Naive thymus-derived CD4-positive, alpha-beta T cell (primary cell): Measurements from ENCODE around the gene KRAS. TPM values are rescaled to one million over a fixed set of nuclear protein-coding genes. Genes with fewer than 3 reads are reported as not detected.
A peak's percentile ranks its signal among the peaks of the same experiment; 100 is the strongest.

Source experiments
- ATAC-seq: fragments of 150-1000 bp; cut with Tn5 transposase; 2 replicates; pipeline ENCODE4 v1.10.0; 2021; ENCODE audit warnings: mild to moderate bottlenecking, moderate library complexity
- CTCF ChIA-PET: fragments of 350-600 bp; sonication (Branson Sonifier 250); formaldehyde crosslinking; loops from one replicate; lab custom pipeline; 2021; ENCODE audit warnings: antibody characterized with exemption; lab: Charles Lee
- POLR2A ChIA-PET: fragments of 350-600 bp; sonication (Branson Sonifier 250); formaldehyde crosslinking; loops from one replicate; lab custom pipeline; 2021; ENCODE audit warnings: antibody characterized with exemption, inconsistent platforms; lab: Charles Lee
- DNase-seq, 9 donors: peaks; one replicate each; pipeline versions ENCODE4 v3.0.0 to v3.0.0-alpha.2; 2020 to 2022; ENCODE audit warnings: mixed read lengths in 1 of 9
- H3K27ac ChIP-seq: one replicate; pipeline ENCODE4 v1.7.0; 2013; ENCODE audit warnings: mild to moderate bottlenecking, low read depth, low read length, moderate library complexity
- H3K27me3 ChIP-seq, 2 donors: one replicate each; pipeline ENCODE4 v1.7.0; 2013; ENCODE audit warnings: low read length in 2 of 2, mild to moderate bottlenecking in 2 of 2, moderate library complexity in 2 of 2; ENCODE audit not compliant: control insufficient read depth in 2 of 2, insufficient read depth in 2 of 2
- H3K36me3 ChIP-seq, 3 experiments: 1 replicate in 2 of 3; 2 replicates in 1 of 3; pipeline ENCODE4 v1.7.0; 2013; ENCODE audit warnings: low read length in 3 of 3, mild to moderate bottlenecking in 3 of 3, moderate library complexity in 1 of 3; ENCODE audit not compliant: insufficient read depth in 3 of 3, control insufficient read depth in 2 of 3
- H3K4me1 ChIP-seq, 2 donors: one replicate each; pipeline ENCODE4 v1.7.0; 2013; ENCODE audit warnings: low read length in 2 of 2, mild to moderate bottlenecking in 2 of 2, moderate library complexity in 1 of 2; ENCODE audit not compliant: control insufficient read depth in 2 of 2, insufficient read depth in 2 of 2
- H3K4me3 ChIP-seq: 2 replicates; pipeline ENCODE4 v1.7.0; 2013; ENCODE audit warnings: mild to moderate bottlenecking, low read length
- H3K9me3 ChIP-seq, 3 experiments: 1 replicate in 2 of 3; 2 replicates in 1 of 3; pipeline ENCODE4 v1.7.0; 2013; ENCODE audit warnings: low read length in 3 of 3; ENCODE audit not compliant: control insufficient read depth in 2 of 3
- H3K27ac Mint-ChIP-seq, 9 donors: one replicate each; pipeline ENCODE4 v1.8.0; 2020 to 2022; ENCODE audit warnings: mixed read lengths in 9 of 9, mild to moderate bottlenecking in 8 of 9, moderate library complexity in 5 of 9, inconsistent platforms in 2 of 9
- H3K27me3 Mint-ChIP-seq, 5 donors: one replicate each; pipeline ENCODE4 v1.8.0; 2021 to 2022; ENCODE audit warnings: mixed read lengths in 5 of 5, mild to moderate bottlenecking in 1 of 5
- H3K36me3 Mint-ChIP-seq, 5 donors: one replicate each; pipeline ENCODE4 v1.8.0; 2020 to 2022; ENCODE audit warnings: mixed read lengths in 5 of 5, mild to moderate bottlenecking in 3 of 5, inconsistent platforms in 1 of 5
- H3K4me1 Mint-ChIP-seq, 7 donors: one replicate each; pipeline ENCODE4 v1.8.0; 2020 to 2022; ENCODE audit warnings: mixed read lengths in 7 of 7, mild to moderate bottlenecking in 3 of 7, inconsistent platforms in 1 of 7
- H3K4me3 Mint-ChIP-seq, 10 donors: one replicate each; pipeline ENCODE4 v1.8.0; 2020 to 2022; ENCODE audit warnings: mild to moderate bottlenecking in 10 of 10, mixed read lengths in 10 of 10, moderate library complexity in 6 of 10, inconsistent platforms in 2 of 10
- H3K9me3 Mint-ChIP-seq, 11 donors: one replicate each; pipeline ENCODE4 v1.8.0; 2020 to 2022; ENCODE audit warnings: mixed read lengths in 11 of 11, mild to moderate bottlenecking in 4 of 11, inconsistent platforms in 1 of 11, moderate library complexity in 1 of 11
- intact Hi-C, 2 donors: fragments of 100-400 bp; cut with micrococcal nuclease; formaldehyde crosslinking; loops; one replicate each; pipeline ENCODE4 v1.15.1; 2023
- polyA plus RNA-seq, 2 donors: library from polyadenylated mRNA; unstranded; fragments of 300-500 nt; fragmentation: Illumina TruSeq; gene quantifications; one replicate each; pipeline ENCODE4 v1.2.3, GENCODE V29; 2021
- total RNA-seq, 6 experiments: library from RNA in 5 of 6; stranded (reverse) in 5 of 6; gene quantifications; 1 replicate in 5 of 6; 2 replicates in 1 of 6; pipeline ENCODE4 v1.2.3 and lab custom pipeline; 2021 to 2026

Gene KRAS
- total and polyA plus RNA-seq, 7 experiments from 2014 or later, result 31.5 to 66.0 (median 35.7) TPM

DNA sequence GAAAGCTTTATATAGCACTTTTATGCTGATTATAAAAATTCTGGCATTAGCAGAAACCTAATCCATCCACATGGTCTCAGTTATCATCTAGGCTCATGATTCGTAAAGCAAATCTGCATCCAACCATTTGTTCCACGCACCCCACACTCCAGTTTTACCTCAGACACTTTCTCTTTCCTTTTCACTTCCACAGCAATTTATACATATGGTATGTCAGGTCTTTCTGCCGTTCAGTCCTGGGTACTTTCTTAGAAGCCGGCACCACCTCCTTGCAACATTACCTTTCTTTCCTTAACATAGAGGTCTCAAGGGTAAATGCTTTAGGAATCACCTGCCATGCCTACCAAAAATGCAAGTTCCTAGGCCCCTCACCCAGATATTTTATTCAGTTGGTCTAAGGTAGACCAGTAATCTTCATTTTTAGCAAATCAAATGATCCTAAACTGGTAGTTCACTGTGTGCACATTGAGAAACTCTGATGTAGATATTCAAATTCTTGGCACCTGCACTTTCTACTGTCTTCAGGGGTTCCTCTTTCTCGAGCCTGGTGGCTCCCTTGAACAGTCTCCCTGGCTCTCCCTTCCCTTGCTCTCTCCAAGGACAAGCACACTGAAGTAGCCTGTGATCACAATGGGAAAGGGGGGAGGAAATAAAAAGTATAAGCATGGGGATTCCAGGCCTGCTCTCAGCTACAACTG, 2.8 kb upstream of the KRAS start:
- no peak for DNase-seq
- no peaks in the 10 kb centered on the region for H3K27me3 ChIP-seq
- ChIA-PET CTCF (no interaction called here), POLR2A (interaction anchor here (0.6 to 3.7 kb wide), 4 partner anchors 12 to 124 kb away, joined by 3 to 52 read pairs (median 3); no protein-coding TSS in a partner anchor)
- peak overlapping the region in 7 of 9 donors; percentile 9 to 92 (median 59) for H3K27ac Mint-ChIP-seq
- H3K36me3 ChIP-seq, result peaks cover 0 to 3% (median 0%) of the 10 kb centered on the region in 3 experiments
- no peak overlapping the region for H3K27ac ChIP-seq
- no peak overlapping the region for H3K4me3 ChIP-seq
- peaks cover 0 to 3% (median 0%) of the 10 kb centered on the region in 11 donors for H3K9me3 Mint-ChIP-seq
- H3K36me3 Mint-ChIP-seq, result peaks cover 0 to 5% (median 0%) of the 10 kb centered on the region in 5 donors
- no peak for ATAC-seq
- H3K9me3 ChIP-seq, result no peaks in the 10 kb centered on the region
- peak overlapping the region in 4 of 10 donors; percentile 0 to 16 (median 10) for H3K4me3 Mint-ChIP-seq
- intact Hi-C loops, result loop anchor here in 1 of 2 donors (10.0 kb wide), 1 partner anchor 341 kb away; no protein-coding TSS in a partner anchor
- H3K27me3 Mint-ChIP-seq, result peaks cover 0 to 25% (median 0%) of the 10 kb centered on the region in 5 donors
- peaks cover 5 to 35% (median 29%) of the 10 kb centered on the region in 7 donors for H3K4me1 Mint-ChIP-seq
- peaks cover 0 to 5% of the 10 kb centered on the region in 2 donors for H3K4me1 ChIP-seq

DNA sequence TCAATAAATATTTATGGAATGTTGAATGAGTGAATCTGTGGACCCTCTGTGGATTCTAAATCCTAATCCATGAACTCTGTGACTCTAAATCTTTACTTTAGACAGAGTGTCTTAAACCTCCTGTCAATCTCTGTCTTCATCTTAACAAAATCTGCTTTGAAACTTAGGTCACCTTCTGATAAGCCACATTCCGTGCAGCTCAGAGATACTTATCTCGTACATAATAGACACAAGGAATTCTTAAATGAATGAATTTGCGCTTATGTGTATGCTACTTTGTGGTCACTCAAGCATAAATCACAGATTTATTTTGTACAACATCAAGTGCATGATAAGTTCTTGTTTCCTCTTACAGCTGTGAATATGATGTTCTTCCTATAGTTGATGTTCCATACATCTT, 2.2 kb upstream of the KRAS start:
- Histone ChIP-seq H3K27me3 (no peaks in the 10 kb centered on the region), H3K4me3 (no peak overlapping the region), H3K27ac (no peak overlapping the region), H3K36me3 (peaks cover 0 to 3% (median 0%) of the 10 kb centered on the region in 3 experiments), H3K4me1 (peaks cover 0 to 5% of the 10 kb centered on the region in 2 donors), H3K9me3 (no peaks in the 10 kb centered on the region)
- no peak for DNase-seq
- H3K4me1 Mint-ChIP-seq, result peaks cover 9 to 38% (median 32%) of the 10 kb centered on the region in 7 donors
- peaks cover 0 to 5% (median 0%) of the 10 kb centered on the region in 5 donors for H3K36me3 Mint-ChIP-seq
- peaks cover 0 to 3% (median 0%) of the 10 kb centered on the region in 11 donors for H3K9me3 Mint-ChIP-seq
- peak overlapping the region in 6 of 10 donors; percentile 4 to 84 (median 15) for H3K4me3 Mint-ChIP-seq
- H3K27ac Mint-ChIP-seq, result peak overlapping the region in 7 of 9 donors; percentile 45 to 92 (median 84)
- no peak for ATAC-seq
- ChIA-PET POLR2A (interaction anchor here (0.6 to 3.7 kb wide), 5 partner anchors 14 to 200 kb away, joined by 3 to 52 read pairs (median 4); a partner anchor contains a TSS), CTCF (no interaction called here)
- H3K27me3 Mint-ChIP-seq, result peaks cover 0 to 25% (median 0%) of the 10 kb centered on the region in 5 donors
- intact Hi-C loops, result loop anchor here in 1 of 2 donors (10.0 kb wide), 1 partner anchor 342 kb away; no protein-coding TSS in a partner anchor

DNA sequence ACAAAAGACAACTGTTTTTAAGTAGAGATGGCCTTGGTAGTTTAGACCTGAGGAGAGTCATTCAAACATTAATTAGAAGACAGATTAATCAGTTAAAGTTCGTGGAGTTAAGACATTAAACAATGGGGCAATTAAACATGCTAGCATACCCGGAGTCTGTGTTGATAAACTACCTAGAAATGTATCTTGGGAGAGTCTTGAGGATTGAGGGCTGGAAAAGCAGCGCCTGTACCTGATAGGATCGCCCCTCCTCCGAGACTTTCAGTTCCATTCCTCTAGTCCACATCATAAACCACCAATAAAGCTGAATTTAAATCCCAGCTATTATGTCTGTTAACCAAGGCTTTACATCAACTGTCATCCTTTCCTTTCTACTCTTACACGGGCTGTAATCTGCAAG, 1.0 kb upstream of the KRAS start:
- intact Hi-C loops, result loop anchor here (2.0 to 10.0 kb wide), 5 partner anchors 17 to 343 kb away; a partner anchor contains a TSS
- Mint-ChIP-seq H3K9me3 (peaks cover 0 to 3% (median 0%) of the 10 kb centered on the region in 11 donors), H3K27ac (peak overlapping the region; percentile 50 to 92 (median 87)), H3K4me3 (peak overlapping the region; percentile 78 to 97 (median 92)), H3K27me3 (peaks cover 0 to 22% (median 0%) of the 10 kb centered on the region in 5 donors), H3K36me3 (peaks cover 0 to 11% (median 6%) of the 10 kb centered on the region in 5 donors), H3K4me1 (peaks cover 15 to 46% (median 41%) of the 10 kb centered on the region in 7 donors)
- peaks cover 0 to 5% of the 10 kb centered on the region in 2 donors for H3K4me1 ChIP-seq
- peaks cover 0 to 3% (median 0%) of the 10 kb centered on the region in 3 experiments for H3K36me3 ChIP-seq
- DNase-seq, result no peak
- POLR2A ChIA-PET, result interaction anchor here (0.8 to 3.7 kb wide), 10 partner anchors 10 to 125 kb away, joined by 3 to 52 read pairs (median 7); no protein-coding TSS in a partner anchor
- no peaks in the 10 kb centered on the region for H3K9me3 ChIP-seq
- CTCF ChIA-PET, result interaction anchor here (1.2 to 1.8 kb wide), 3 partner anchors 11 to 125 kb away, joined by 3 to 10 read pairs (median 6); no protein-coding TSS in a partner anchor
- ATAC-seq, result no peak
- H3K27me3 ChIP-seq, result no peaks in the 10 kb centered on the region
- H3K27ac ChIP-seq, result peak overlapping the region; percentile 91
- H3K4me3 ChIP-seq, result peak overlapping the region; percentile 56

DNA sequence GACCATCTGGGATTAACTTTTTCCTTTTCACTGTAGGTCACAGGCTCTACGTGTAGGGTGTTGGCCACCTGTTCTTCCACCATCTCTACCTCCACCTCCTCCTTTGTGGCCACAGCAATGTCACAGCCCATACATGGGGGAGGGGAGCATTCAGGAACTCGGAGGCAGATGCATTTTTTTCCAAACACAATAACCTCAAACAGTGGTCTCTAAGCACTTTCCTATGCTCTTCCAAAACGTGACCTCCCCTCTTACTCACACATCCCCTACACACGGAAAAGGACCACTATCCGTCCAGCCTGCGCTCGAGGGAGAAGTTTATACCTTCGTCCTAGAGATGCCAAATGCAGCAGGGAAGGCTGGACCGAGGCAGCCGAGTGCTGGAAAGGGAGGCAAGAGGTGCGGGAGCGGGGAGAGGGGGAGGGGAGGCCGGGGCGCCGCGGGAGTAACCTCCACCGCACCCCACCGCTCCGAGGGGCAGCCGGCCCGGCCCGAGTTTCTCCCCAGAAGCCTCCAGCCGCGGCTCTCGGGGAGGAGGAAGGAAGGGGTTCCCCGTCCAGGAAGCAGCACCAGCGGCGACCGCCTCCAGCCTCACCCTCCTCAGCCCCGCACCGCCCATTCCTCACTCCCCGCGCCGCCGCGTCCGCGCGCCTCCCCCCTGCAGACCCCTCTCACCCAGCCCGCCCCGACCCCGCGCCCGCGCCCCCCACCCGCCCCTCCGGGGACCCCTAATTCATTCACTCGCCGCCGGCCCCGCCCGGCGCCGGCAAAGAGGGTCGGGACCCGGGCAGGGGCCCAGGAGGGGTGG, 594 bp downstream of the KRAS start:
- H3K36me3 ChIP-seq, result peaks cover 0 to 3% (median 0%) of the 10 kb centered on the region in 3 experiments
- ChIA-PET POLR2A (interaction anchor here (0.5 to 3.7 kb wide), 21 partner anchors 9 to 128 kb away, joined by 3 to 52 read pairs (median 5); partner anchors contain the start of genes DNAI7 and ETFRF1), CTCF (interaction anchor here (1.0 to 1.8 kb wide), 3 partner anchors 9 to 127 kb away, joined by 3 to 10 read pairs (median 6); no protein-coding TSS in a partner anchor)
- H3K27me3 Mint-ChIP-seq, result peaks cover 0 to 14% (median 0%) of the 10 kb centered on the region in 5 donors
- H3K9me3 Mint-ChIP-seq, result peaks cover 0 to 3% (median 0%) of the 10 kb centered on the region in 11 donors
- peak overlapping the region; percentile 64 for H3K4me3 ChIP-seq
- H3K36me3 Mint-ChIP-seq, result peaks cover 4 to 17% (median 15%) of the 10 kb centered on the region in 5 donors
- peaks cover 0 to 5% of the 10 kb centered on the region in 2 donors for H3K4me1 ChIP-seq
- no peaks in the 10 kb centered on the region for H3K27me3 ChIP-seq
- H3K9me3 ChIP-seq, result no peaks in the 10 kb centered on the region
- DNase-seq (peak in 8 of 9 donors; percentile 24 to 65 (median 44)), ATAC-seq (peak; percentile 47)
- intact Hi-C loops, result loop anchor here (1.0 to 10.0 kb wide), 10 partner anchors 9 to 775 kb away; partner anchors contain the start of genes DNAI7 (in 2 of the 2) and ETFRF1 (in 2 of the 2)
- H3K4me1 Mint-ChIP-seq, result peaks cover 19 to 60% (median 53%) of the 10 kb centered on the region in 7 donors
- H3K27ac ChIP-seq, result peak overlapping the region; percentile 91
- peak overlapping the region; percentile 84 to 97 (median 93) for H3K4me3 Mint-ChIP-seq
- H3K27ac Mint-ChIP-seq, result peak overlapping the region; percentile 84 to 96 (median 94)

DNA sequence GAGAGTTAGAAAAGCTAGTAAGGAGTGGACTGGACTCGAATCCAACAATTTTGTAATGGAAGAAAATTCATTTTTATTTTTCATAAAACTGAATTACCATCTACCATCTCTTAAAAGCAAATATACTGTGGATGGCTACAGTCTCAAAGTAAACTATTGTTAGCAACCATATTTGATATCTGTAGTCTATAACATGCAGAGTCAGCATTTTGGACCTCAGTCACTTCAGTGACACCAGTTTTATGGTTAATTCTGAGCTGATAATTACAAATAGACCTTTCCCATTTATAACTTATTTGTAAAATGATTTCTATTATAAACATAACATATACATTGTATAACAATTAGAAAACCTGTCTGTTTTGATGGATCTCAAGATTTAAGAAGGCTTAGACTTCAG, 2.0 kb downstream of the KRAS start:
- DNase-seq, result no peak
- no peak overlapping the region for H3K4me3 ChIP-seq
- H3K4me1 Mint-ChIP-seq, result peaks cover 19 to 74% (median 62%) of the 10 kb centered on the region in 7 donors
- peak overlapping the region; percentile 68 to 97 (median 92) for H3K4me3 Mint-ChIP-seq
- peaks cover 3% of the 10 kb centered on the region in 3 experiments for H3K36me3 ChIP-seq
- CTCF ChIA-PET, result interaction anchor here (0.7 to 1.0 kb wide), 3 partner anchors 94 to 117 kb away, joined by 3 read pairs; no protein-coding TSS in a partner anchor
- intact Hi-C loops, result loop anchor here in 1 of 2 donors (1.0 to 10.0 kb wide), 2 partner anchors 7 to 776 kb away; no protein-coding TSS in a partner anchor
- H3K36me3 Mint-ChIP-seq, result peaks cover 4 to 18% (median 16%) of the 10 kb centered on the region in 5 donors
- H3K9me3 ChIP-seq, result no peaks in the 10 kb centered on the region
- H3K27me3 Mint-ChIP-seq, result peaks cover 0 to 13% (median 0%) of the 10 kb centered on the region in 5 donors
- peaks cover 0 to 5% of the 10 kb centered on the region in 2 donors for H3K4me1 ChIP-seq
- H3K27ac Mint-ChIP-seq, result peak overlapping the region in 8 of 9 donors; percentile 10 to 96 (median 83)
- POLR2A ChIA-PET, result interaction anchor here (0.6 to 1.9 kb wide), 9 partner anchors 7 to 1765 kb away, joined by 3 to 11 read pairs (median 3); partner anchors contain the start of gene TM7SF3
- H3K9me3 Mint-ChIP-seq, result peaks cover 0 to 3% (median 0%) of the 10 kb centered on the region in 11 donors
- H3K27me3 ChIP-seq, result no peaks in the 10 kb centered on the region
- H3K27ac ChIP-seq, result no peak overlapping the region
- ATAC-seq, result no peak
